ENCODE results near the gene KATNB1. TPM values are rescaled to one million over a fixed set of nuclear protein-coding genes. Genes with fewer than 3 reads are reported as not detected.

KATNB1 gene
- total and polyA plus RNA-seq, 2 of the 8 experiments (the other 6 are each of a cell fraction or from before 2014, with no cell fraction given) = 50.2 to 60.4 TPM

DNA sequence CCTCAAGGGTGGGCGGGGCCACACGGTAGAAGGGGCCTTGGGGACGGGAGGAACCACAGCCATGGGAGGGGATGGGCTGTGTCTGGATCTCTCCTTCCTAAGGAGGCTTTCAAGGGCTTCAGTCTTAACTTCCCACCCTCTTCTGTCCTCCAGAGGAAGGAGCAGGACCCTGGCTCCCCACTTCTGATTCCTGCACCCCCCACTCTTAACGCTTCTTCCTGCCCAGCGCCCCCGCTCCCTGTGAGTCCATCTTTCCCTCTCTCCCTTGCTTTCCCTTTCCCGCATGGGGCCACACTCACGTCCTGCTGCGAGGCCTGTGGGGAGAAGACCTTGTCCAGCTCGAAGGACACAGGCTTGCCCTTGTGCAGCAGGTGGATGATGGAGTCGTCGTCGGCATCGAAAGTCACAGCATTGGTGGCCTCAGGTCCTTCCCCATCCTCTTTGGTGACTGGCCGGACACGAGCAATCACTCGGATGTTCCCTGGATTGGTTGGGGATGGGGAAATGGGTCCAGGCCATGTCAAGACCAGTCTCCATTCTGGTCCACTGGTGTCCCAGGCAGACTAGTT lies 29.7 kb downstream of the KATNB1 start:
- Histone ChIP-seq H4K91ac (replicated peaks; ENCODE audit: insufficient read length, low read length) (no peak overlapping the region), H2AFZ (ENCODE audit: low read length) (no peak overlapping the region), H4K5ac (ENCODE audit: insufficient read length, low read depth, low read length) (no peak overlapping the region), H2BK15ac (ENCODE audit: low read length) (peak overlapping the region; percentile 1; the same call in 1 of the 2 replicates), H3K56ac (replicated peaks; ENCODE audit: insufficient read length, low read depth, low read length) (no peak overlapping the region), H2BK120ac (replicated peaks; ENCODE audit: low read depth, low read length) (no peak overlapping the region), H3K9ac (replicated peaks in 1 of 4; ENCODE audit: extremely low read depth in 1 of 4, low read depth in 3 of 4, low read length in 3 of 4) (no peak overlapping the region), H2BK20ac (ENCODE audit: low read length) (peak overlapping the region; percentile 2; the same call in 1 of the 2 replicates), H3K23me2 (ENCODE audit: low read depth, low read length) (no peaks in the 10 kb centered on the region), H3K14ac (ENCODE audit: insufficient read length) (no peak overlapping the region), H3K4me2 (ENCODE audit: insufficient read depth in 1 of 2, low read depth in 2 of 2, low read length in 2 of 2) (peak overlapping the region in 1 of 2 experiments; percentile 1; a peak in 1 of 4 replicates), H3K9me3 (ENCODE audit: insufficient read depth in 2 of 2, low read depth in 1 of 2, low read length in 1 of 2) (no peaks in the 10 kb centered on the region), H3K23ac (ENCODE audit: insufficient read length) (no peak overlapping the region), H3K79me2 (ENCODE audit: control insufficient read depth in 1 of 2, insufficient read depth in 2 of 2, low read length in 2 of 2) (no peaks in the 10 kb centered on the region), H3K36me3 (ENCODE audit: control insufficient read depth in 2 of 4, insufficient read depth in 4 of 4, low read length in 3 of 4) (no peaks in the 10 kb centered on the region), H4K20me1 (replicated peaks in 1 of 2; ENCODE audit: control insufficient read depth in 1 of 2, insufficient read depth in 2 of 2, low read length in 2 of 2) (no peaks in the 10 kb centered on the region), H3K18ac (ENCODE audit: extremely low read depth, low read length) (peak overlapping the region; percentile 3), H3K27me3 (replicated peaks in 1 of 4; ENCODE audit: control insufficient read depth in 3 of 4, extremely low read depth in 1 of 4, insufficient read depth in 3 of 4, low read length in 3 of 4) (no peaks in the 10 kb centered on the region; a peak in 1 of 7 replicates), H2AK5ac (ENCODE audit: low read depth, low read length) (no peak overlapping the region), H3K79me1 (ENCODE audit: low read depth, low read length) (no peaks in the 10 kb centered on the region), H4K8ac (ENCODE audit: extremely low read depth, insufficient read depth, low read length) (no peak overlapping the region), H2BK12ac (ENCODE audit: low read depth, low read length) (peak overlapping the region; percentile 64; the same call in 1 of the 2 replicates), H3K4me1 (replicated peaks in 1 of 4; ENCODE audit: control insufficient read depth in 3 of 4, insufficient read depth in 4 of 4, low read length in 3 of 4) (peaks cover 0 to 12% (median 0%) of the 10 kb centered on the region in 4 experiments; a peak in 3 of 7 replicates), H3K4ac (replicated peaks; ENCODE audit: insufficient read length, low read depth, low read length) (no peak overlapping the region), H2BK5ac (ENCODE audit: low read depth, low read length) (peak overlapping the region; percentile 20; the same call in 1 of the 2 replicates), H3K4me3 (ENCODE audit: extremely low read depth in 1 of 4, insufficient read depth in 2 of 4, low read depth in 3 of 4, low read length in 4 of 4) (no peak overlapping the region), H3K27ac (ENCODE audit: low read depth, low read length) (no peak overlapping the region)
- POLR2A ChIA-PET (ENCODE audit: partially characterized antibody) = interaction anchor here (1.0 kb wide), 1 partner anchor 30 kb away, joined by 4 read pairs; the partner anchor contains the start of gene KATNB1
- no peak for DNase-seq (ENCODE audit: low read depth in 1 of 2, low spot score in 2 of 2)
- WGBS, 2 experiments (ENCODE audit: extremely low coverage in 1 of 2, insufficient coverage in 1 of 2, insufficient read length in 1 of 2, insufficient replicate concordance in 2 of 2, low coverage in 1 of 2, low lambda C conversion rate in 2 of 2, missing lambda C conversion rate in 1 of 2) = 90% methylated on average over 14 of the region's 17 CpGs; no CpG with 5 or more reads in 1 of the 2 experiments
- no peak for FAIRE-seq
- CTCF ChIA-PET (ENCODE audit: partially characterized antibody) = interaction anchor here (0.6 to 3.0 kb wide), 6 partner anchors 8 to 850 kb away, joined by 3 to 13 read pairs (median 4); no protein-coding TSS in a partner anchor
- TF ChIP-seq NANOG (IDR thresholded peaks at IDR 0.05; ENCODE audit: insufficient read depth, low read depth, low read length, poor library complexity, severe bottlenecking) = no peak
- TF ChIP-seq SIRT6 (IDR thresholded peaks at IDR 0.05; ENCODE audit: low read length) = no peak
- TF ChIP-seq HDAC6 (IDR thresholded peaks at IDR 0.05; ENCODE audit: low read depth, low read length) = no peak
- no peak for TF ChIP-seq SIN3A (conservative IDR thresholded peaks at IDR 0.05 in 1 of 2, IDR thresholded peaks at IDR 0.05 in 1 of 2; ENCODE audit: low read depth in 1 of 2, low read length in 2 of 2)
- no peak for TF ChIP-seq CTBP2 (IDR thresholded peaks at IDR 0.05; ENCODE audit: borderline replicate concordance, insufficient read depth, insufficient read length, low read length)
- TF ChIP-seq RNF2 (IDR thresholded peaks at IDR 0.05; ENCODE audit: borderline replicate concordance, low read depth, low read length, missing control alignments, poor library complexity, severe bottlenecking) = no peak
- no peak for TF ChIP-seq JUN (IDR thresholded peaks at IDR 0.05; ENCODE audit: low read depth, low read length)
- TF ChIP-seq RFX5 (IDR thresholded peaks at IDR 0.05; ENCODE audit: borderline replicate concordance, low read depth, low read length) = no peak
- no peak for TF ChIP-seq PHF8 (conservative IDR thresholded peaks at IDR 0.05; ENCODE audit: low read depth, low read length)
- no peak for TF ChIP-seq EGR1 (IDR thresholded peaks at IDR 0.05; ENCODE audit: borderline replicate concordance, low read depth, low read length)
- TF ChIP-seq RXRA (IDR thresholded peaks at IDR 0.05; ENCODE audit: insufficient read depth, low read depth, low read length) = no peak
- TF ChIP-seq CBX5 (IDR thresholded peaks at IDR 0.05; ENCODE audit: low read depth, low read length) = no peak

All from H1 (cell line).